Stomach smooth muscle (tissue), 2 donors: ENCODE results near the gene AQP2.
A peak's percentile ranks its signal among the peaks of the same experiment; 100 is the strongest.

ENCODE experiments used
- H3K27ac ChIP-seq: one replicate; pipeline ENCODE4 v1.7.0; 2013; ENCODE audit warnings: mild to moderate bottlenecking, low read length, inconsistent platforms
- H3K27me3 ChIP-seq, 2 donors: one replicate each; pipeline ENCODE4 v1.7.0; 2013; ENCODE audit warnings: low read length in 2 of 2; ENCODE audit not compliant: insufficient read depth in 2 of 2, control insufficient read depth in 1 of 2
- H3K36me3 ChIP-seq, 2 donors: one replicate each; pipeline ENCODE4 v1.7.0; 2013; ENCODE audit warnings: low read length in 2 of 2; ENCODE audit not compliant: control insufficient read depth in 2 of 2, insufficient read depth in 2 of 2
- H3K4me1 ChIP-seq: one replicate; pipeline ENCODE4 v1.7.0; 2013; ENCODE audit warnings: low read length; ENCODE audit not compliant: control insufficient read depth, insufficient read depth
- H3K4me3 ChIP-seq, 2 donors: one replicate each; pipeline ENCODE4 v1.7.0; 2013; ENCODE audit warnings: low read length in 2 of 2
- H3K9ac ChIP-seq, 2 donors: one replicate each; pipeline ENCODE4 v1.7.0; 2013; ENCODE audit warnings: low read length in 2 of 2, mild to moderate bottlenecking in 1 of 2
- H3K9me3 ChIP-seq, 2 donors: one replicate each; pipeline ENCODE4 v1.7.0; 2013; ENCODE audit warnings: low read length in 2 of 2; ENCODE audit not compliant: control insufficient read depth in 2 of 2
- donor health status: healthy.
- donor health status: Pancreatic carcinoma.

AQP2 gene

GRCh38 chr12:49942512-49942893, 8.0 kb upstream of the AQP2 start:
- Histone ChIP-seq H3K4me3 (no peak overlapping the region), H3K9me3 (no peaks in the 10 kb centered on the region), H3K27ac (no peak overlapping the region), H3K36me3 (no peaks in the 10 kb centered on the region), H3K27me3 (no peaks in the 10 kb centered on the region), H3K9ac (no peak overlapping the region), H3K4me1 (no peaks in the 10 kb centered on the region)

DNA sequence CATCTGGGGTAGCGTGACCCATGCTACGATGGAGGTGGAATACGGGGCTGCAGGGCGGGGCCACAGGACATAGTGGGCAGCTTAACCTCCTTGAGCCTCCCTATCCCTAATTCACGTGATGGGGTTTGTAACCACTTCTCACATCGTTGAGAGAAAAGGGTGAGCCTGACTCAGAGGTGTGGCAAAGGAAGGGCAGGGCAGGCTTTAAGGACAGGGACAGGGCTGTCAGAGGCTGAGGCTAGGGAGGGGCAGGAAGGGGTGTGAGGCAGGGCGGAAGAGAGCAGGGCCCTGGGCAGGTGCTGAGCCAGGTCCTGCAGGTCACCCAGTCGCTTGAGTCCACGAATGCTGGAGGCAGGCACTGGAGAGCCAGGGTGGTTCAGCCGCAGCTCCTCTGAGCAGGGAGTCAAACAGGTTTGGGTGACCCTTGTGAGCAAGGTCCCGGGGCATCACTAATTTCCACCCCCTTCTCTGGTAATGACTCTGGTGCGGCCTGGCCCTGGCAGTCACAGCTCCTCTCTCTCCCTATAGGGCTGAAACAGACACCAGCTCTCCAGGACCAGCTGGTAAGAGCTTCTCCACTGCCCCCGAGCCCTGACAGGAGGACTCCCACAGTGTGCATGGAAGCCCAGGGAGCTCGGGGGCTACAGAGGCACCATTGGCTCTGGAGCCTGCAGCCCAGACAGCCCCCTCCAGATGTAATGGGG, 7.5 kb upstream of the AQP2 start:
- Histone ChIP-seq H3K4me1 (no peaks in the 10 kb centered on the region), H3K9me3 (no peaks in the 10 kb centered on the region), H3K27me3 (no peaks in the 10 kb centered on the region), H3K27ac (no peak overlapping the region), H3K4me3 (no peak overlapping the region), H3K36me3 (no peaks in the 10 kb centered on the region), H3K9ac (no peak overlapping the region)

- H3K9ac ChIP-seq, result no peak overlapping the region
- H3K27me3 ChIP-seq, result no peaks in the 10 kb centered on the region
- H3K9me3 ChIP-seq, result no peaks in the 10 kb centered on the region
Measured at GRCh38 chr12:49943625-49943960, 6.9 kb upstream of the AQP2 start.

GRCh38 chr12:49944046-49944445, 6.5 kb upstream of the AQP2 start:
- no peaks in the 10 kb centered on the region for H3K27me3 ChIP-seq
- H3K27ac ChIP-seq, result no peak overlapping the region
- H3K36me3 ChIP-seq, result no peaks in the 10 kb centered on the region
- no peak overlapping the region for H3K9ac ChIP-seq
- H3K4me1 ChIP-seq, result no peaks in the 10 kb centered on the region
- no peak overlapping the region for H3K4me3 ChIP-seq
- no peaks in the 10 kb centered on the region for H3K9me3 ChIP-seq

More at GRCh38 chr12:49943625-49943960, 6.9 kb upstream of the AQP2 start:
- no peak overlapping the region for H3K27ac ChIP-seq
- no peaks in the 10 kb centered on the region for H3K4me1 ChIP-seq
- H3K4me3 ChIP-seq, result no peak overlapping the region
- no peaks in the 10 kb centered on the region for H3K36me3 ChIP-seq

- Histone ChIP-seq H3K36me3 (no peaks in the 10 kb centered on the region), H3K4me3 (no peak overlapping the region), H3K27ac (no peak overlapping the region), H3K4me1 (no peaks in the 10 kb centered on the region), H3K9me3 (no peaks in the 10 kb centered on the region), H3K9ac (peak overlapping the region in 1 of 2 donors; percentile 52), H3K27me3 (no peaks in the 10 kb centered on the region)
Measured at GRCh38 chr12:49944718-49945117, 5.8 kb upstream of the AQP2 start.

DNA sequence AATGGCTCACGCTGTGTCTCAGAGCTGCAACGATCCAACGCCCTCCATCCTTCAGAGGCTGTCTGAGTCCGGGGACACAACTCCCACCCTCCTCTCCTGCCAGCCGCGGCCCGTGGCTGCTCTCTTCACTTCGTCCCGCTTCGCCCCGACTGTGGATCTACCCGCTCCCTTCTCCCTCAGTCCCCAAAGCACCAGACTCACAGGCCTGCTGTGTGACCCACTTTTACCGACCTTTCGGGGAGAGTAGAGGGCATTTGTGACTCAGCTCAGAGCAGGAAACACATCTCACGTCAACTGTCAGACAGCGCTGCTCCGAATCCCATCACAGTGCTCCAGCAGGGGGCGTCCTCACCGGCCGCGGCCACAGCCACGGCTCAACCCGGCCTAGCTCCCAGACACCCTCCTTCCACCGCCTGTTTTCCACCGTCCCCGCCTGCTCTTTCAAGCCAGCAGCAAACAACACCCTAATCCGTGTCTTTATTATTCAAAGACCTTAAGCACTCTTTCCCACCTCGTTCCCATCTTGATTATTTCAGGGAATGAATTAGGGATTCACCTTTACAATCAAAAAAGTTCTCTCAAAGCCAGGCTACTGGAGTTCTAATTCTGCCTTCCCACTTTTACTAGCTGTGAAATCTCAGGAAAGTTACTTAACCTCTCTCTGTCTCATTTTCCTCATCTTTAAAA, 5.0 kb upstream of the AQP2 start:
- H3K4me1 ChIP-seq, result no peaks in the 10 kb centered on the region
- no peaks in the 10 kb centered on the region for H3K36me3 ChIP-seq
- no peaks in the 10 kb centered on the region for H3K27me3 ChIP-seq
- H3K4me3 ChIP-seq, result peak overlapping the region; percentile 15 to 52
- H3K9me3 ChIP-seq, result no peaks in the 10 kb centered on the region
- peak overlapping the region; percentile 30 to 52 for H3K9ac ChIP-seq
- no peak overlapping the region for H3K27ac ChIP-seq

DNA sequence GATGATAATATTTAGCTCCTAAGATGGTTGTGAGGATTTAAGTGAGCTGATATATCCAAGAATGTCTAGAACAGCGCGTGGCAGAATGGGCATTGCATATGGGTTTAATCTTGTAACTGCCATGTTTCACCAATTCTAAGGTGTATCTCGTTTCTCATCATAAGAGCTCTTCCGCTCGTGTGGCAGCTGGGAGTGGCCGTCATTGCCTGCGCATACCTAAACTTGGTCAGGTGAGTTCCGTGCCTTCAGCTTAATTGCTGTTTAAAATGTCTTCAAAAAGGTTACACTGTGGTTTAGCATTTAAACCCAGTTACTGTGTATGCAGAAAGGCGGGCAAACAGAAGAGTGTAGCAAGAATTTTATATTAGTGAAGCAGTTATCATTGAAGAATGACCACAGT, 4.5 kb upstream of the AQP2 start:
- Histone ChIP-seq H3K4me3 (no peak overlapping the region), H3K27me3 (no peaks in the 10 kb centered on the region), H3K4me1 (no peaks in the 10 kb centered on the region), H3K36me3 (no peaks in the 10 kb centered on the region), H3K9me3 (no peaks in the 10 kb centered on the region), H3K27ac (no peak overlapping the region), H3K9ac (peak overlapping the region in 1 of 2 donors; percentile 52)

- Histone ChIP-seq H3K9me3 (no peaks in the 10 kb centered on the region), H3K27ac (no peak overlapping the region), H3K4me3 (no peak overlapping the region), H3K36me3 (no peaks in the 10 kb centered on the region), H3K27me3 (peaks cover 0 to 2% of the 10 kb centered on the region in 2 donors), H3K9ac (no peak overlapping the region), H3K4me1 (no peaks in the 10 kb centered on the region)
Measured at GRCh38 chr12:49946497-49946896, 4.0 kb upstream of the AQP2 start.

DNA sequence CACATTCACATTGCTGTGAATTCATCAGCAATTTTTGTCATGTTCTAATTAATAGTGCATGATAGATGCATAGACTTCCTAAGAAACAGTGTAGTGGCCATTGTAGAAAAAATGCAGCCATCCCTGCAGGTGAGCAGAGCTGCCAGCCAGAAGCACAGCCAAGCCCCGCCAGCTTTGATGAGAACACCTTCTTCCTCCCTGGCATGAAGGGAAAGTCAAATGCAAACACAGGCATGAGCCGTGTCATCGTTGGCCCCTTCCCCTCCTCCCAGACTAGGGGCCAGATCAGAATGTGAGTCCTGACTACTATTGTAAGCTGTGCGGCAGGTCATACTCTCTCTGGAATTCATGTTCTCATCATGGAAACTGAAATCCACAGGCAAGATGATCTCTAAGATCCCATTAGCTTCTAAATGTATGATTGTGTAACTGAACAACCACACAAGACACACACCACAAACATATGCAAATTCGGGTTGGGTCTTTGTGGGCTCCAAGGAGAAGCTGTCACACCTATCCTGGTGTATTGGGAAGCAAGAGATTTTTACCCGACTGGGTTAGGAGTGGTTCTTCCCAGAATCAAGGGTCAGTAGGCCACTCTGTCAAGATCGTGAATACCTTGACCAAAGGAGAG, 2.8 kb upstream of the AQP2 start:
- H3K9me3 ChIP-seq, result no peaks in the 10 kb centered on the region
- no peaks in the 10 kb centered on the region for H3K36me3 ChIP-seq
- no peak overlapping the region for H3K9ac ChIP-seq
- no peak overlapping the region for H3K27ac ChIP-seq
- H3K27me3 ChIP-seq, result peaks cover 0 to 2% of the 10 kb centered on the region in 2 donors
- no peaks in the 10 kb centered on the region for H3K4me1 ChIP-seq
- no peak overlapping the region for H3K4me3 ChIP-seq

GRCh38 chr12:49948866-49949845, 1.4 kb upstream of the AQP2 start:
- no peak overlapping the region for H3K4me3 ChIP-seq
- H3K27ac ChIP-seq, result no peak overlapping the region
- no peaks in the 10 kb centered on the region for H3K9me3 ChIP-seq
- H3K36me3 ChIP-seq, result no peaks in the 10 kb centered on the region
- H3K27me3 ChIP-seq, result peaks cover 8 to 9% of the 10 kb centered on the region in 2 donors
- H3K4me1 ChIP-seq, result no peaks in the 10 kb centered on the region
- no peak overlapping the region for H3K9ac ChIP-seq
